CD4-positive, alpha-beta T cell treated with Interleukin-1 beta for 1 hour (primary cell): ENCODE data around the gene RPS16.

Experiments used
- DNase-seq, 2 donors: peaks; one replicate each; pipeline ENCODE4 v3.0.0-alpha.2; 2020 to 2022

RPS16 gene

GRCh38 chr19:39448271-39448670 is 12.5 kb upstream of the RPS16 start:
- no peak for DNase-seq

- DNase-seq = no peak
Measured at GRCh38 chr19:39446365-39447084, 10.8 kb upstream of the RPS16 start.

- peak; percentile 98 to 99 for DNase-seq
Measured at GRCh38 chr19:39445196-39446111, 9.7 kb upstream of the RPS16 start, which contains the start of gene SUPT5H. Gene SUPT5H, plus strand, starts transcription at chr19:39445582. Its CDS starts 309 bp downstream, at chr19:39445891.

GRCh38 chr19:39444598-39445195 is 8.9 kb upstream of the RPS16 start:
- DNase-seq = no peak

- no peak for DNase-seq
Measured at GRCh38 chr19:39438270-39438934, 2.7 kb upstream of the RPS16 start.

GRCh38 chr19:39436350-39436716 is 584 bp upstream of the RPS16 start:
- no peak for DNase-seq

- no peak for DNase-seq
Measured at GRCh38 chr19:39434123-39435076, 1.3 kb downstream of the RPS16 start.

- DNase-seq = no peak
Measured at GRCh38 chr19:39433480-39434079, 2.2 kb downstream of the RPS16 start.

GRCh38 chr19:39432677-39433025 is 3.1 kb downstream of the RPS16 start:
- no peak for DNase-seq

- peak; percentile 83 to 87 for DNase-seq
Measured at GRCh38 chr19:39430675-39431593, 4.8 kb downstream of the RPS16 start.

- no peak for DNase-seq
Measured at GRCh38 chr19:39428283-39429112, 7.3 kb downstream of the RPS16 start.

- DNase-seq = no peak
Measured at GRCh38 chr19:39427707-39428106, 8.0 kb downstream of the RPS16 start.

- DNase-seq = no peak
Measured at GRCh38 chr19:39426170-39426569, 9.6 kb downstream of the RPS16 start.

- no peak for DNase-seq
Measured at GRCh38 chr19:39425744-39426143, 10.0 kb downstream of the RPS16 start.

GRCh38 chr19:39424934-39425333 is 10.8 kb downstream of the RPS16 start:
- no peak for DNase-seq

GRCh38 chr19:39423258-39424086 is 12.3 kb downstream of the RPS16 start:
- DNase-seq = no peak

GRCh38 chr19:39422020-39422419 is 13.7 kb downstream of the RPS16 start:
- no peak for DNase-seq

- DNase-seq = no peak
Measured at GRCh38 chr19:39420769-39421168, 15.0 kb downstream of the RPS16 start.
